Stimulated activated CD4-positive, alpha-beta T cell treated with anti-CD3 and anti-CD28 coated beads, Interleukin-2, amount 100 ng/mL, for 48 hours (primary cell): ENCODE data around the gene PLAGL1.
"Not testable (repeated sequence)": the region's sequence is repeated elsewhere in the genome, so short reads cannot be mapped to it uniquely, and the experiment has no call there.

Source experiments
- DNase-seq, 2 donors: peaks; one replicate each; pipeline ENCODE4 v3.0.0-alpha.2; 2020

PLAGL1 gene

GRCh38 chr6:143934867-143935266, 73.2 kb downstream of the PLAGL1 start:
- DNase-seq: no peak

DNA sequence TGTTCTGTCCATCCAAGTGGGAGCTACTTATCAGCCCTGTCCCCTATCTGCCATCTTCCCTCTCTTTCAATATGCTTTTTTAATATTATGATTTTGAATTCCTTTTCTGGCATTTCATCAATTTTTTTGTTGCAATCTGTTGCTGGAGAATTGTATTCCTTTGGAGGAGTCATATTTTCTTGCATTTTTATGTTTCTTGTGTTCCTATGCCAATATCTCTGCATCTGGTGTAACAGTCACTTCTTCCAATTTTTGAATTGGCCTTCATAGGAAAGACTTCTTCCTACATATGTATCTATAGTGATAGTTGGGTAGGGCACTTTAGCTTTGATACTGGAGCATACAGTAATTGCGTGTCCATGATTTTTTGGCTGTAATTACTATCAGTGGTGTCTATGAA, 73.7 kb downstream of the PLAGL1 start:
- DNase-seq: no peak

GRCh38 chr6:143929975-143930374, 78.1 kb downstream of the PLAGL1 start:
- DNase-seq: no peak

- DNase-seq: no peak
These were observed 79.2 kb downstream of the PLAGL1 start for GRCh38 chr6:143928853-143929252.

GRCh38 chr6:143917026-143917425, 91.0 kb downstream of the PLAGL1 start:
- DNase-seq: not testable (repeated sequence)

- DNase-seq: no peak
These were observed 95.4 kb downstream of the PLAGL1 start for GRCh38 chr6:143912671-143913070.

DNA sequence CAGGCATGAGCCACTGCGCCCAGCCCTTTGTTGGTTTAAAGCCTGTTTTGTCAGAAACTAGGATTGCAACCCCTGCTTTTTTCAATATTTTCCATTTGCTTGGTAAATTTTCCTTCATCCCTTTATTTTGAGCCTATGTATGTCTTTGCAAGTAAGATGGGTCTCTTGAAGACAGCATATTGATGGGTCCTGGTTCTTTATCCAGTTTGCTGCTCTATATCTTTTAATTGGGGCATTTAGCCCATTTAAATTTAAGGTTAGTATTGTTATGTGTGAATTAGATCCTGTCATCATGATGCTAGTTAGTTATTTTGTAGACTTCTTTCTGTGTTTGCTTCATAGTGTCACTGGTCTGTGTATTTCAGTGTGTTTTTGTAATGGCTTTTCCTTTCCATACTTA, 97.0 kb downstream of the PLAGL1 start:
- no peak for DNase-seq

DNA sequence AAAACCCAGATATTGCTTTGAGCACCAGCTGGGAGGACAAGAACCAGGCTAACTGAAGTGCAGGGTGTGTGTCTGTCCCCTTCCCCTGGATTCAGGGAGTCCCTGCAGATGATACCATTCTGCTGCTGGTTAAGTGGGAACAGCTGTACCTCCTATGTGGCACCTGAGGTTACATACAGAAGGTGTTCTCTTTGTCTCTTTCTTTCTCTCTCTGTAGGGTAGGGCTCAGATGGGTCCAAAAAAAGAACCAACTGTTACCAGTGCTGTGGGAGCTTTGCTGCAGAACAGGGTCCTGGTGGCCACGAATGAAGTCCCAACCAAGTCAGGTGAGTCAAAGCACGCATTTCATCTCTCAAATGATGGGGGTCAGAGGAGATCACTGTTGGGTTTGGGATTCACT, 105.2 kb downstream of the PLAGL1 start:
- no peak for DNase-seq

- DNase-seq: no peak
These were observed 105.9 kb downstream of the PLAGL1 start for GRCh38 chr6:143901885-143902750.

DNA sequence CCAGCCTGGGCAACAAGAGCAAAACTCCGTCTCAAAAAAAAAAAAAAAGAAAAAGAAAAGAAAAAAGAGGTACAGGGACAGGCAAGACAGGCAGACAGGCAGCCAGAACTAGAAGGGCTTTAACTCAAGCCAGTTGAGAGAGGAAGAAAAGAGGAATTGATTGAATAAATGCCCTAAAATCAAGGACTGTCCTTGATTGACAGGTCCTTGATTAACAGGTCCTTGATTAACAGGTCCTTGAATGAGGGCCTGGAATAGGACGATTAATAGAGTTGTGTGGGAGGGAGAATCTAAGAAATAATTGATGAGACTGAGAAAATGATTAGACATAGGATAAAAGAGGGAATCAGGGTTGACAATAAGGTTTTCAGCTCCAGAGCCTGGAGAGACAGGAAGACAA, 107.7 kb downstream of the PLAGL1 start:
- DNase-seq: no peak

DNA sequence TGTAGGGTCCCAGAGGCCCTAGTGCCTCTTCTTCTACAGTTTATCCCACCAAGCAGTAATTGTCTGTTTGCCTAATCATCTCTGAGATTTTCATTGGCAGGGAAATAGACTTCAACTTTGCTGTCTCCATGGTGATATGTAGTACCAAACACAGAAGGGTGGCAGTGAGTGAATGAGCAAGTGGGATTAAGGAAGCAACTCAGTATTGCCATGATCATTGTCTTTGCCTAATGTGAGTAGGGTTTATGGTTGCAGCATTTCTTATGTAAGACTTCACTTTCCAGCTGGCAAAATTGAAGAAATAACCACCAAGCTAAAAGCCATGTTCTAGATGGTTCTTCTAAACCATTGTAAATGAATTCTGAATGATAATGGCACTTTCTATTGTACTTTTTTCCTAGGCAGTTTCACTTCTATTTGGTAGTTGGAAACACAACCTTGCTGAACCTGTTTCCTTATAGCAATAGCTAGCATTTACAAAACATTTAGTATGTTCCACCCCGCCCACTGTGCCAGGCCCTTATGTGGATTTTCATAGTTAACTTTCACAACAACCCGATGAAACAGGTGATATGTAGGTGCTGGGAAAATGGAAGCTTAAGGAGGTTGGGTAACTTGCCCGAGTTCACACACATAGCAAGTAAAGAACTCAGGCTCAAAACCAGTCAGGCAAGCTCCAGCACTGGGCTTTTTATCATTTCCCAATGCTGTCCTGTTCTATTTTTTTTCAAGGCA, 111.8 kb downstream of the PLAGL1 start:
- DNase-seq: no peak

DNA sequence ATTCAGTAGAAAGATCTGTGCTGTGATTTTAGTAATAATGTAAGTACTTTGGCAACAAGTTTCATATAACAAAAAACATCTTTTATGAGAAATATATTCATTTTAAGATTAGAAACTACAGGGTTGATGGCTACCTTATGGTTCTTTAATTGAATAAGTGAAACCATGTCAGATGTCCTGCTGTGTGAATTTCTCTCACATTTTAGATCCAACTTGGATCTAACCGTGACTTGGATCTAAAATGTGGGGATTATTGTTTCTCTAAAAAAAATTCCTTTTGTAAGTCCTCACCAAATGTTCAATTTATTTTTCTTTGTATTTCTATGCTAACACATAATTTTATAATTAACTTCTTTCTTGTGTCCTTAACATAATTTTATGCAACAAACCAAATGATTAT, 113.4 kb downstream of the PLAGL1 start:
- no peak for DNase-seq
